Measurements from ENCODE around the gene MAMSTR. TPM values are rescaled to one million over a fixed set of nuclear protein-coding genes. Genes with fewer than 3 reads are reported as not detected.

Gene MAMSTR
- total and polyA plus RNA-seq, 9 of the 15 experiments (the other 6 are each of a cell fraction or from before 2014, with no cell fraction given) = 0.08 to 1.00 (median 0.40) TPM; not detected in 1

GRCh38 chr19:48713864-48714755 lies 5.4 kb downstream of the MAMSTR start (continued):
- TF ChIP-seq, protein P1, sequence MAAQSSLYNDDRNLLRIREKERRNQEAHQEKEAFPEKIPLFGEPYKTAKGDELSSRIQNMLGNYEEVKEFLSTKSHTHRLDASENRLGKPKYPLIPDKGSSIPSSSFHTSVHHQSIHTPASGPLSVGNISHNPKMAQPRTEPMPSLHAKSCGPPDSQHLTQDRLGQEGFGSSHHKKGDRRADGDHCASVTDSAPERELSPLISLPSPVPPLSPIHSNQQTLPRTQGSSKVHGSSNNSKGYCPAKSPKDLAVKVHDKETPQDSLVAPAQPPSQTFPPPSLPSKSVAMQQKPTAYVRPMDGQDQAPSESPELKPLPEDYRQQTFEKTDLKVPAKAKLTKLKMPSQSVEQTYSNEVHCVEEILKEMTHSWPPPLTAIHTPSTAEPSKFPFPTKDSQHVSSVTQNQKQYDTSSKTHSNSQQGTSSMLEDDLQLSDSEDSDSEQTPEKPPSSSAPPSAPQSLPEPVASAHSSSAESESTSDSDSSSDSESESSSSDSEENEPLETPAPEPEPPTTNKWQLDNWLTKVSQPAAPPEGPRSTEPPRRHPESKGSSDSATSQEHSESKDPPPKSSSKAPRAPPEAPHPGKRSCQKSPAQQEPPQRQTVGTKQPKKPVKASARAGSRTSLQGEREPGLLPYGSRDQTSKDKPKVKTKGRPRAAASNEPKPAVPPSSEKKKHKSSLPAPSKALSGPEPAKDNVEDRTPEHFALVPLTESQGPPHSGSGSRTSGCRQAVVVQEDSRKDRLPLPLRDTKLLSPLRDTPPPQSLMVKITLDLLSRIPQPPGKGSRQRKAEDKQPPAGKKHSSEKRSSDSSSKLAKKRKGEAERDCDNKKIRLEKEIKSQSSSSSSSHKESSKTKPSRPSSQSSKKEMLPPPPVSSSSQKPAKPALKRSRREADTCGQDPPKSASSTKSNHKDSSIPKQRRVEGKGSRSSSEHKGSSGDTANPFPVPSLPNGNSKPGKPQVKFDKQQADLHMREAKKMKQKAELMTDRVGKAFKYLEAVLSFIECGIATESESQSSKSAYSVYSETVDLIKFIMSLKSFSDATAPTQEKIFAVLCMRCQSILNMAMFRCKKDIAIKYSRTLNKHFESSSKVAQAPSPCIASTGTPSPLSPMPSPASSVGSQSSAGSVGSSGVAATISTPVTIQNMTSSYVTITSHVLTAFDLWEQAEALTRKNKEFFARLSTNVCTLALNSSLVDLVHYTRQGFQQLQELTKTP (IDR thresholded peaks at IDR 0.05; ENCODE audit: low read depth in 1 of 2, partially characterized antibody in 2 of 2) = no peak
- peak; percentile 33; the same call in 1 of the 2 replicates for TF ChIP-seq NKRF (IDR thresholded peaks at IDR 0.05; ENCODE audit: borderline replicate concordance)
- TF ChIP-seq EGR1 (conservative IDR thresholded peaks at IDR 0.05) = peak; percentile 56
- peak; percentile 93 for TF ChIP-seq ZNF263 (CRISPR knock-in tag; IDR thresholded peaks at IDR 0.05; ENCODE audit: borderline replicate concordance)
- TF ChIP-seq NCOA1 (IDR thresholded peaks at IDR 0.05; ENCODE audit: low read depth) = peak; percentile 11; the same call in 1 of the 2 replicates
- TF ChIP-seq ILK (tag; IDR thresholded peaks at IDR 0.05; ENCODE audit: borderline replicate concordance, low read depth) = no peak
- TF ChIP-seq XRCC4 (IDR thresholded peaks at IDR 0.05; ENCODE audit: extremely low read depth, insufficient read depth, insufficient read length) = no peak
- no peak for TF ChIP-seq ZBTB33 (CRISPR knock-in tag; IDR thresholded peaks at IDR 0.05)
- TF ChIP-seq CREM (IDR thresholded peaks at IDR 0.05; ENCODE audit: low read depth) = peak; percentile 70
- no peak for TF ChIP-seq SMAD2 (IDR thresholded peaks at IDR 0.05; ENCODE audit: low read depth, low read length)
- TF ChIP-seq MED1 (CRISPR knock-in tag; IDR thresholded peaks at IDR 0.05; ENCODE audit: borderline replicate concordance) = no peak
- TF ChIP-seq POLR2G (IDR thresholded peaks at IDR 0.05; ENCODE audit: low read depth, low read length) = peak; percentile 71
- peak; percentile 40 for TF ChIP-seq KDM5B (IDR thresholded peaks at IDR 0.05; ENCODE audit: insufficient replicate concordance, low read depth, low read length)
- TF ChIP-seq NR2C2 (CRISPR knock-in tag; IDR thresholded peaks at IDR 0.05) = no peak
- TF ChIP-seq NR2C2 (tag; IDR thresholded peaks at IDR 0.05) = peak; percentile 88
- TF ChIP-seq TAF15 (IDR thresholded peaks at IDR 0.05; ENCODE audit: low read depth, low read length) = no peak
- no peak for TF ChIP-seq ZNF134 (CRISPR knock-in tag; conservative IDR thresholded peaks at IDR 0.05)
- TF ChIP-seq ATF1 (CRISPR knock-in tag; IDR thresholded peaks at IDR 0.05) = no peak; the same call in 1 of the 2 replicates
- peak; percentile 83 for TF ChIP-seq ATF1 (tag; IDR thresholded peaks at IDR 0.05)
- peak in 1 of 2 experiments; percentile 8; a peak in 1 of 4 replicates for TF ChIP-seq SRF (CRISPR knock-in tag; IDR thresholded peaks at IDR 0.05)

Measured in K562 (cell line).